Adrenal gland (tissue), 12 donors: ENCODE results near the gene ALDH1A1. TPM values are rescaled to one million over a fixed set of nuclear protein-coding genes. Genes with fewer than 3 reads are reported as not detected.

Source experiments
- DNase-seq, 7 donors: peaks; one replicate each; pipeline ENCODE4 v3.0.0-alpha.2; 2019 to 2020
- H3K27ac ChIP-seq, 5 donors: fragments of 200-600 bp; sonication (generic) in 4 of 5; 1 replicate in 3 of 5; 2 replicates in 2 of 5; pipeline versions ENCODE4 v1.5.1 to v1.8.0; 2016 to 2020; ENCODE audit warnings: mild to moderate bottlenecking in 1 of 5
- H3K27me3 ChIP-seq: fragments of 200-600 bp; 2 replicates; pipeline ENCODE4 v1.8.0; 2021
- H3K36me3 ChIP-seq, 2 donors: fragments of 200-600 bp; replicated peaks in 1 of 2; 1 replicate in 1 of 2; 2 replicates in 1 of 2; pipeline versions ENCODE4 v1.5.1 to v1.8.0; 2018 to 2022
- H3K4me1 ChIP-seq, 2 donors: fragments of 200-600 bp; replicated peaks in 1 of 2; 1 replicate in 1 of 2; 2 replicates in 1 of 2; pipeline versions ENCODE4 v1.5.1 to v1.8.0; 2018 to 2021
- H3K4me3 ChIP-seq, 4 donors: fragments of 200-600 bp; sonication (generic) in 3 of 4; one replicate each; pipeline ENCODE4 v1.5.1; 2016 to 2018
- H3K9me3 ChIP-seq, 3 donors: fragments of 200-600 bp; sonication (generic) in 1 of 3; replicated peaks in 1 of 3; 1 replicate in 2 of 3; 2 replicates in 1 of 3; pipeline versions ENCODE4 v1.5.1 to v1.8.0; 2016 to 2021
- CTCF ChIP-seq, 6 experiments: fragments of 450-650 bp in 4 of 6; fragments of 200-600 bp in 2 of 6; sonication (generic) in 1 of 6; IDR thresholded peaks; 1 replicate in 5 of 6; 2 replicates in 1 of 6; pipeline versions ENCODE4 v1.5.1 to v1.8.0; 2016 to 2021; ENCODE audit warnings: antibody characterized with exemption in 6 of 6, mild to moderate bottlenecking in 2 of 6, moderate library complexity in 1 of 6
- POLR2A ChIP-seq, 2 donors: fragments of 450-650 bp; IDR thresholded peaks; one replicate each; pipeline ENCODE4 v1.6.1; 2017; ENCODE audit warnings: antibody characterized with exemption in 2 of 2, mild to moderate bottlenecking in 2 of 2, moderate library complexity in 1 of 2
- WGBS, 4 donors: extraction: QIAGEN DNeasy Blood & Tissue Kit in 2 of 4; methylation state at CpG; one replicate each; pipeline versions ENCODE4 v1.1.5 to v1.1.7; 2013 to 2017; 5-methylcytosine and 5-hydroxymethylcytosine counted together
- intact Hi-C, 2 donors: fragments of 100-400 bp; cut with DNase I; formaldehyde crosslinking; loops; one replicate each; pipeline versions ENCODE4 v1.14.1 to v1.15.0; 2022 to 2023
- polyA plus RNA-seq, 3 donors: library from polyadenylated mRNA; stranded (reverse); fragments of 200-250 nt in 2 of 3; fragments of 350-450 nt in 1 of 3; fragmentation: Illumina TruSeq in 1 of 3; extraction: RNeasy Lipid Tissue Mini Kit (QIAGEN cat#74804) in 1 of 3; gene quantifications; one replicate each; pipeline ENCODE4 v1.2.3, GENCODE V29; 2013 to 2014
- total RNA-seq, 9 donors: library from RNA; depleted of rRNA in 4 of 9; stranded (reverse); fragments of >200 nt in 4 of 9; fragments of 120-200 nt in 1 of 9; fragmentation: NEBNext Ultra II Directional in 1 of 9; extraction: Animal tissue kit (Norgen Biotek cat#: 25700) in 1 of 9; gene quantifications; one replicate each; pipeline versions ENCODE4 v1.1.0 to v1.2.4, GENCODE V29; 2013 to 2023
- donor health status: healthy with polysubstance abuse.
- donor health status: Bipolar disorder and iron deficiency.
- donor health status: DM: yes; HTN: yes; CAD: no.
- donor health status: DM: no; HTN: no; CAD: no.
- donor health status: DM: no; HTN: no; CAD: no.
- donor health status: DM: yes; HTN: yes; CAD: no.

The ALDH1A1 gene
- total and polyA plus RNA-seq, 12 donors = 88.7 to 345 (median 186) TPM

- 46 to 49% (median 48%) methylated on average over 9 of the region's 9 CpGs for WGBS, 4 donors
- H3K27ac ChIP-seq = peak overlapping the region in 1 of 5 donors; percentile 17
- no peaks in the 10 kb centered on the region for H3K9me3 ChIP-seq
- H3K36me3 ChIP-seq = no peaks in the 10 kb centered on the region
- no peak for TF ChIP-seq CTCF (IDR thresholded peaks at IDR 0.05)
- no peak for TF ChIP-seq POLR2A (IDR thresholded peaks at IDR 0.05)
- peak in 5 of 7 donors; percentile 6 to 53 (median 14) for DNase-seq
- H3K27me3 ChIP-seq = no peaks in the 10 kb centered on the region
- H3K4me1 ChIP-seq = no peaks in the 10 kb centered on the region
- intact Hi-C loops = no loop called here
- H3K4me3 ChIP-seq = no peak overlapping the region
Observed at GRCh38 chr9:72997387-72997995, 44.6 kb upstream of the ALDH1A1 start.

- Histone ChIP-seq H3K9me3 (no peaks in the 10 kb centered on the region), H3K27me3 (no peaks in the 10 kb centered on the region), H3K36me3 (no peaks in the 10 kb centered on the region), H3K4me3 (no peak overlapping the region), H3K27ac (no peak overlapping the region), H3K4me1 (no peaks in the 10 kb centered on the region)
- DNase-seq = no peak
- intact Hi-C loops = no loop called here
- TF ChIP-seq POLR2A (IDR thresholded peaks at IDR 0.05) = no peak
- no peak for TF ChIP-seq CTCF (IDR thresholded peaks at IDR 0.05)
Observed at GRCh38 chr9:72996684-72997314, 43.9 kb upstream of the ALDH1A1 start.

GRCh38 chr9:72996114-72996513 is 43.3 kb upstream of the ALDH1A1 start:
- H3K27ac ChIP-seq = no peak overlapping the region
- TF ChIP-seq CTCF (IDR thresholded peaks at IDR 0.05) (no peak), POLR2A (IDR thresholded peaks at IDR 0.05) (no peak)
- H3K9me3 ChIP-seq = no peaks in the 10 kb centered on the region
- no peaks in the 10 kb centered on the region for H3K36me3 ChIP-seq
- intact Hi-C loops = no loop called here
- no peaks in the 10 kb centered on the region for H3K27me3 ChIP-seq
- no peak for DNase-seq
- no peaks in the 10 kb centered on the region for H3K4me1 ChIP-seq
- no peak overlapping the region for H3K4me3 ChIP-seq
- WGBS, 4 donors = 62 to 73% (median 62%) methylated on average over 2 of the region's 2 CpGs

GRCh38 chr9:72995131-72996024 is 42.5 kb upstream of the ALDH1A1 start:
- TF ChIP-seq CTCF (IDR thresholded peaks at IDR 0.05) (no peak), POLR2A (IDR thresholded peaks at IDR 0.05) (no peak)
- Histone ChIP-seq H3K36me3 (no peaks in the 10 kb centered on the region), H3K4me3 (no peak overlapping the region), H3K27me3 (no peaks in the 10 kb centered on the region), H3K4me1 (no peaks in the 10 kb centered on the region), H3K9me3 (no peaks in the 10 kb centered on the region), H3K27ac (no peak overlapping the region)
- DNase-seq = no peak
- 83 to 89% (median 86%) methylated on average over 5 of the region's 5 CpGs for WGBS, 4 donors
- intact Hi-C loops = no loop called here
